Measurements from ENCODE around the gene PDE9A.

PDE9A gene

GRCh38 chr21:42671778-42672593 lies 18.6 kb downstream of the PDE9A start:
- H3K4me3 ChIP-seq (ENCODE audit: low read depth, low read length), result no peak overlapping the region
- H3K36me3 ChIP-seq (ENCODE audit: control insufficient read depth, insufficient read depth, low read length), result peaks cover 7% of the 10 kb centered on the region
- H3K4me1 ChIP-seq (ENCODE audit: control insufficient read depth, insufficient read depth, low read length), result peaks cover 8% of the 10 kb centered on the region
- no peaks in the 10 kb centered on the region for H3K27me3 ChIP-seq (ENCODE audit: control insufficient read depth, insufficient read depth, low read length)
- no peak overlapping the region for H3K9ac ChIP-seq (ENCODE audit: low read depth, low read length)
- H3K9me3 ChIP-seq (ENCODE audit: control insufficient read depth, insufficient read depth, low read length), result no peaks in the 10 kb centered on the region

GRCh38 chr21:42672699-42673458 lies 19.5 kb downstream of the PDE9A start:
- H3K9ac ChIP-seq (ENCODE audit: low read depth, low read length), result no peak overlapping the region
- H3K9me3 ChIP-seq (ENCODE audit: control insufficient read depth, insufficient read depth, low read length), result no peaks in the 10 kb centered on the region
- H3K27me3 ChIP-seq (ENCODE audit: control insufficient read depth, insufficient read depth, low read length), result no peaks in the 10 kb centered on the region

GRCh38 chr21:42673633-42674328 lies 20.4 kb downstream of the PDE9A start:
- Histone ChIP-seq H3K27me3 (ENCODE audit: control insufficient read depth, insufficient read depth, low read length) (no peaks in the 10 kb centered on the region), H3K9ac (ENCODE audit: low read depth, low read length) (no peak overlapping the region), H3K4me3 (ENCODE audit: low read depth, low read length) (no peak overlapping the region), H3K36me3 (ENCODE audit: control insufficient read depth, insufficient read depth, low read length) (peaks cover 7% of the 10 kb centered on the region), H3K9me3 (ENCODE audit: control insufficient read depth, insufficient read depth, low read length) (no peaks in the 10 kb centered on the region), H3K4me1 (ENCODE audit: control insufficient read depth, insufficient read depth, low read length) (peaks cover 8% of the 10 kb centered on the region)

More at GRCh38 chr21:42672699-42673458, 19.5 kb downstream of the PDE9A start:
- no peak overlapping the region for H3K4me3 ChIP-seq (ENCODE audit: low read depth, low read length)
- peaks cover 7% of the 10 kb centered on the region for H3K36me3 ChIP-seq (ENCODE audit: control insufficient read depth, insufficient read depth, low read length)
- H3K4me1 ChIP-seq (ENCODE audit: control insufficient read depth, insufficient read depth, low read length), result peaks cover 8% of the 10 kb centered on the region

- peaks cover 9% of the 10 kb centered on the region for H3K36me3 ChIP-seq (ENCODE audit: control insufficient read depth, insufficient read depth, low read length)
- peak overlapping the region; percentile 1 for H3K4me3 ChIP-seq (ENCODE audit: low read depth, low read length)
- no peak overlapping the region for H3K9ac ChIP-seq (ENCODE audit: low read depth, low read length)
- peaks cover 8% of the 10 kb centered on the region for H3K4me1 ChIP-seq (ENCODE audit: control insufficient read depth, insufficient read depth, low read length)
- no peaks in the 10 kb centered on the region for H3K27me3 ChIP-seq (ENCODE audit: control insufficient read depth, insufficient read depth, low read length)
- no peaks in the 10 kb centered on the region for H3K9me3 ChIP-seq (ENCODE audit: control insufficient read depth, insufficient read depth, low read length)
Observed at GRCh38 chr21:42674351-42674940, 21.0 kb downstream of the PDE9A start.

GRCh38 chr21:42675403-42675802 lies 22.0 kb downstream of the PDE9A start:
- Histone ChIP-seq H3K36me3 (ENCODE audit: control insufficient read depth, insufficient read depth, low read length) (peaks cover 8% of the 10 kb centered on the region), H3K4me1 (ENCODE audit: control insufficient read depth, insufficient read depth, low read length) (peaks cover 8% of the 10 kb centered on the region), H3K9ac (ENCODE audit: low read depth, low read length) (no peak overlapping the region), H3K4me3 (ENCODE audit: low read depth, low read length) (no peak overlapping the region), H3K27me3 (ENCODE audit: control insufficient read depth, insufficient read depth, low read length) (no peaks in the 10 kb centered on the region), H3K9me3 (ENCODE audit: control insufficient read depth, insufficient read depth, low read length) (no peaks in the 10 kb centered on the region)

- no peaks in the 10 kb centered on the region for H3K27me3 ChIP-seq (ENCODE audit: control insufficient read depth, insufficient read depth, low read length)
- no peak overlapping the region for H3K4me3 ChIP-seq (ENCODE audit: low read depth, low read length)
- H3K9me3 ChIP-seq (ENCODE audit: control insufficient read depth, insufficient read depth, low read length), result no peaks in the 10 kb centered on the region
Observed at GRCh38 chr21:42676808-42677207, 23.4 kb downstream of the PDE9A start.

GRCh38 chr21:42677339-42678321 lies 24.2 kb downstream of the PDE9A start:
- Histone ChIP-seq H3K9ac (ENCODE audit: low read depth, low read length) (peak overlapping the region; percentile 8), H3K36me3 (ENCODE audit: control insufficient read depth, insufficient read depth, low read length) (peaks cover 6% of the 10 kb centered on the region), H3K4me3 (ENCODE audit: low read depth, low read length) (no peak overlapping the region), H3K27me3 (ENCODE audit: control insufficient read depth, insufficient read depth, low read length) (no peaks in the 10 kb centered on the region), H3K9me3 (ENCODE audit: control insufficient read depth, insufficient read depth, low read length) (no peaks in the 10 kb centered on the region), H3K4me1 (ENCODE audit: control insufficient read depth, insufficient read depth, low read length) (peaks cover 5% of the 10 kb centered on the region)

More at GRCh38 chr21:42676808-42677207, 23.4 kb downstream of the PDE9A start:
- Histone ChIP-seq H3K9ac (ENCODE audit: low read depth, low read length) (peak overlapping the region; percentile 8), H3K36me3 (ENCODE audit: control insufficient read depth, insufficient read depth, low read length) (peaks cover 6% of the 10 kb centered on the region), H3K4me1 (ENCODE audit: control insufficient read depth, insufficient read depth, low read length) (peaks cover 8% of the 10 kb centered on the region)

- Histone ChIP-seq H3K27me3 (ENCODE audit: control insufficient read depth, insufficient read depth, low read length) (no peaks in the 10 kb centered on the region), H3K9me3 (ENCODE audit: control insufficient read depth, insufficient read depth, low read length) (no peaks in the 10 kb centered on the region)
Observed at GRCh38 chr21:42678618-42679295, 25.3 kb downstream of the PDE9A start.

GRCh38 chr21:42679319-42680057 lies 26.1 kb downstream of the PDE9A start:
- no peak overlapping the region for H3K9ac ChIP-seq (ENCODE audit: low read depth, low read length)
- no peaks in the 10 kb centered on the region for H3K9me3 ChIP-seq (ENCODE audit: control insufficient read depth, insufficient read depth, low read length)
- no peak overlapping the region for H3K4me3 ChIP-seq (ENCODE audit: low read depth, low read length)
- no peaks in the 10 kb centered on the region for H3K4me1 ChIP-seq (ENCODE audit: control insufficient read depth, insufficient read depth, low read length)
- H3K27me3 ChIP-seq (ENCODE audit: control insufficient read depth, insufficient read depth, low read length), result no peaks in the 10 kb centered on the region
- H3K36me3 ChIP-seq (ENCODE audit: control insufficient read depth, insufficient read depth, low read length), result peaks cover 6% of the 10 kb centered on the region

More at GRCh38 chr21:42678618-42679295, 25.3 kb downstream of the PDE9A start:
- Histone ChIP-seq H3K36me3 (ENCODE audit: control insufficient read depth, insufficient read depth, low read length) (peaks cover 6% of the 10 kb centered on the region), H3K4me1 (ENCODE audit: control insufficient read depth, insufficient read depth, low read length) (peaks cover 4% of the 10 kb centered on the region), H3K4me3 (ENCODE audit: low read depth, low read length) (no peak overlapping the region), H3K9ac (ENCODE audit: low read depth, low read length) (no peak overlapping the region)

GRCh38 chr21:42680058-42680330 lies 26.6 kb downstream of the PDE9A start:
- Histone ChIP-seq H3K4me3 (ENCODE audit: low read depth, low read length) (no peak overlapping the region), H3K27me3 (ENCODE audit: control insufficient read depth, insufficient read depth, low read length) (no peaks in the 10 kb centered on the region), H3K36me3 (ENCODE audit: control insufficient read depth, insufficient read depth, low read length) (peaks cover 6% of the 10 kb centered on the region), H3K9me3 (ENCODE audit: control insufficient read depth, insufficient read depth, low read length) (no peaks in the 10 kb centered on the region), H3K9ac (ENCODE audit: low read depth, low read length) (no peak overlapping the region), H3K4me1 (ENCODE audit: control insufficient read depth, insufficient read depth, low read length) (no peaks in the 10 kb centered on the region)
